HCT116 (cell line): Measurements from ENCODE around the gene CDK5RAP2. TPM values are rescaled to one million over a fixed set of nuclear protein-coding genes. Genes with fewer than 3 reads are reported as not detected.

Experiments
- ATAC-seq: fragments of 200-7000 bp; cut with Tn5 transposase; 2 replicates; pipeline ENCODE4 v1.9.1; 2020; ENCODE audit warnings: mild to moderate bottlenecking, moderate library complexity
- BruUV-seq: library from RNA; stranded (reverse); fragments of 400-500 nt; replicated peaks from 2 replicates; lab custom pipeline; 2021; lab: Mats Ljungman, UMichigan
- CTCF ChIA-PET: fragments of 300-600 bp; sonication (Branson Sonifier 250); formaldehyde crosslinking; loops from one replicate; lab custom pipeline; 2021; ENCODE audit warnings: antibody characterized with exemption; lab: Charles Lee
- POLR2A ChIA-PET: fragments of 300-600, 350-600 bp; sonication (Branson Sonifier 250); formaldehyde crosslinking; loops from one replicate; lab custom pipeline; 2021; ENCODE audit warnings: antibody characterized with exemption; lab: Charles Lee
- RAD21 ChIA-PET, 2 experiments: fragments of 300-600 bp; sonication (Branson Sonifier 250); formaldehyde crosslinking; loops; one replicate each; lab custom pipeline; 2023; ENCODE audit warnings: low total read pairs in 2 of 2; ENCODE audit not compliant: uncharacterized antibody in 2 of 2, unreplicated experiment in 2 of 2, low non-redundant PET in 1 of 2; lab: Charles Lee
- DNase-seq: peaks from one replicate; pipeline ENCODE4 v3.0.0-alpha.2; 2010; ENCODE audit warnings: low read depth, low spot score
- H2AFZ ChIP-seq: fragments of 200-600 bp; shearing (Covaris generic), sonication (generic); 2 replicates; pipeline ENCODE4 v1.6.1; 2017; ENCODE audit warnings: low read depth, mixed run types, mixed read lengths, antibody characterized with exemption, low read length; ENCODE audit not compliant: poor library complexity, severe bottlenecking
- H3K27ac ChIP-seq: 2 replicates; pipeline ENCODE4 v1.5.1; 2012; ENCODE audit warnings: low read depth, low read length
- H3K27me3 ChIP-seq: fragments of 200-600 bp; sonication (generic); 2 replicates; pipeline ENCODE4 v1.6.1; 2016; ENCODE audit warnings: mixed run types, low read length, mixed read lengths; ENCODE audit not compliant: insufficient read depth
- H3K36me3 ChIP-seq, 2 experiments: fragments of 200-500 bp in 1 of 2; fragments of 200-600 bp in 1 of 2; sonication (Bioruptor generic) in 1 of 2; sonication (generic) in 1 of 2; 2 replicates each; pipeline versions ENCODE4 v1.5.1 to v1.6.1; 2014 to 2016; ENCODE audit warnings: low read length in 2 of 2, inconsistent platforms in 1 of 2, mixed read lengths in 1 of 2, mixed run types in 1 of 2; ENCODE audit not compliant: insufficient read depth in 2 of 2, control insufficient read depth in 1 of 2
- H3K4me1 ChIP-seq, 2 experiments: fragments of 200-600 bp in 1 of 2; sonication (generic) in 1 of 2; 2 replicates each; pipeline versions ENCODE4 v1.5.1 to v1.6.1; 2012 to 2017; ENCODE audit warnings: low read length in 2 of 2, inconsistent platforms in 1 of 2, mild to moderate bottlenecking in 1 of 2, mixed read lengths in 1 of 2, mixed run types in 1 of 2, moderate library complexity in 1 of 2; ENCODE audit not compliant: insufficient read depth in 2 of 2, control insufficient read depth in 1 of 2
- H3K4me2 ChIP-seq: fragments of 200-600 bp; sonication (generic); 2 replicates; pipeline ENCODE4 v1.6.1; 2017; ENCODE audit warnings: mixed run types, low read length, mixed read lengths
- H3K4me3 ChIP-seq, 2 experiments: fragments of 200-600 bp in 1 of 2; sonication (generic) in 1 of 2; replicated peaks in 1 of 2; 2 replicates each; pipeline ENCODE4 v1.5.1; 2011 to 2016; ENCODE audit warnings: low read length in 2 of 2, control low read depth in 1 of 2, low read depth in 1 of 2, mild to moderate bottlenecking in 1 of 2, mixed read lengths in 1 of 2, mixed run types in 1 of 2
- H3K79me2 ChIP-seq: fragments of 200-600 bp; sonication (generic); 2 replicates; pipeline ENCODE4 v1.6.1; 2017; ENCODE audit warnings: mild to moderate bottlenecking, mixed run types, low read length, moderate library complexity, mixed read lengths; ENCODE audit not compliant: insufficient read depth
- H3K9ac ChIP-seq: fragments of 200-600 bp; sonication (generic); 2 replicates; pipeline ENCODE4 v1.6.1; 2016; ENCODE audit warnings: low read length, mixed read lengths
- H3K9me2 ChIP-seq: fragments of 200-600 bp; sonication (generic), shearing (Covaris generic); 2 replicates; pipeline ENCODE4 v1.6.1; 2017; ENCODE audit warnings: mixed run types, mild to moderate bottlenecking, moderate library complexity; ENCODE audit not compliant: insufficient read depth
- H3K9me3 ChIP-seq, 2 experiments: fragments of 200-500 bp in 1 of 2; fragments of 200-600 bp in 1 of 2; sonication (Bioruptor generic) in 1 of 2; sonication (generic) in 1 of 2; 2 replicates each; pipeline ENCODE4 v1.6.1; 2014 to 2017; ENCODE audit warnings: low read length in 2 of 2, mixed read lengths in 2 of 2, inconsistent platforms in 1 of 2, low read depth in 1 of 2, mild to moderate bottlenecking in 1 of 2, mixed run types in 1 of 2, moderate library complexity in 1 of 2; ENCODE audit not compliant: control insufficient read depth in 1 of 2, insufficient read depth in 1 of 2
- H4K20me1 ChIP-seq: fragments of 200-600 bp; sonication (generic), shearing (Covaris generic); 2 replicates; pipeline ENCODE4 v1.6.1; 2017; ENCODE audit warnings: mixed run types, mild to moderate bottlenecking, moderate library complexity; ENCODE audit not compliant: insufficient read depth
- CEBPB ChIP-seq: IDR thresholded peaks from 2 replicates; pipeline ENCODE4 v1.6.1; 2012; ENCODE audit warnings: low read depth
- EGR1 ChIP-seq: IDR thresholded peaks from 2 replicates; pipeline ENCODE4 v1.6.1; 2012; ENCODE audit warnings: low read depth
- ELF1 ChIP-seq: IDR thresholded peaks from 2 replicates; pipeline ENCODE4 v1.6.1; 2012; ENCODE audit warnings: low read depth, borderline replicate concordance
- SRF ChIP-seq: IDR thresholded peaks from 2 replicates; pipeline ENCODE4 v1.6.1; 2012; ENCODE audit warnings: low read depth
- intact Hi-C: fragments of 100-400 bp; cut with micrococcal nuclease; formaldehyde crosslinking; loops from 2 replicates; pipeline ENCODE4 v1.10.0; 2022
- total RNA-seq: library from RNA; stranded (reverse); gene quantifications from one replicate; pipeline ENCODE4 v1.2.1, GENCODE V29; 2021; ENCODE audit not compliant: unreplicated experiment
- TF ChIP-seq, protein P1 (sequence below): IDR thresholded peaks from 2 replicates; pipeline ENCODE4 v1.6.1; 2012

CDK5RAP2 gene
- total RNA-seq, 1 experiment from 2014 or later, result 56.2 TPM

DNA sequence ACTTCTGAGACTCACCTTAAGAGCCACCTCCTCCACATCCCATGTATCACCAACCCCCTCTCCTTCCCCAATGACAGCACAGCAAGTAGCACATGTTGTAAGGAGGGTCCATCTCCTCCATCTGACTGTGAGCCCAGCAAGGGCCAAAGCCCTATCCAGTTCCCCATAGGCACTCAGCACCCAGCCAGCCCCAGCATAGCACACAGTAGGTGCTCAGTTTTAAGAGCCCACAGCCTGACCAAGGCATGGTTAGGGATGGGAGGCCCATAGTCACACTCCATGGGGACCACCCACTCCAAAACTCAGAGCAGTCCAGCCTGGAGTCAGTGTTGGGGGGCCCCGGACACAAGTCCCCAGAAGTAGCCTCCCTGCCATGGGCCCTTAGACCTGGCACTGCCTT, 205.7 kb downstream of the CDK5RAP2 start:
- no peak overlapping the region for H3K4me2 ChIP-seq
- H4K20me1 ChIP-seq, result no peaks in the 10 kb centered on the region
- BruUV-seq, result no TSS peak
- intact Hi-C loops, result no loop called here
- H3K27ac ChIP-seq, result no peak overlapping the region
- no peak for ATAC-seq
- TF ChIP-seq CEBPB, result no peak
- TF ChIP-seq SRF, result no peak
- TF ChIP-seq EGR1, result no peak
- TF ChIP-seq, all 23 proteins: peak for 0
- H3K79me2 ChIP-seq, result no peaks in the 10 kb centered on the region
- no peak for DNase-seq
- no peaks in the 10 kb centered on the region for H3K27me3 ChIP-seq
- H3K9ac ChIP-seq, result no peak overlapping the region
- H2AFZ ChIP-seq, result no peak overlapping the region
- no peaks in the 10 kb centered on the region for H3K4me1 ChIP-seq
- H3K9me2 ChIP-seq, result no peaks in the 10 kb centered on the region
- POLR2A ChIA-PET, result no interaction called here
- RAD21 ChIA-PET, result no interaction called here
- H3K9me3 ChIP-seq, result no peaks in the 10 kb centered on the region
- CTCF ChIA-PET, result no interaction called here
- no peak overlapping the region for H3K4me3 ChIP-seq
- H3K36me3 ChIP-seq, result no peaks in the 10 kb centered on the region

DNA sequence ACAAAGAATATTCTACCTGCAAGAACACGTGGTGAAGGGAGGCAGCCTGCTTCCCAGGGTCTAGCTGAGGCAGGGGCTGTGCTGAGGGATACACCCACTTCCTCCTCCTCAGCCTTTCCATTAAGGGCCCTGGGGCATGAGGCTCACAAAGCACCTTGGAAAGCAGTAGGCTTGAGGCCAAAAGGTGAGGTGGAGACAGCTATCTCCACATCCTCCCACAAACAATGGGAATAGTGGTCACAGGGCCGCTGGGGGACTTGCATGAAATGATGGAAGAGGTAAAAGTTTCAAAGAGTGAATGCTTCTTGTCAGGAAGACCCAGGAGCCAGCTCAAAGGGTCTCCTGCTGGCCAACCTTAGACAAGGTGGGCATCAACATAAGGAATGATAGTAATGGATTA, 207.9 kb downstream of the CDK5RAP2 start:
- RAD21 ChIA-PET, result no interaction called here
- H3K9ac ChIP-seq, result no peak overlapping the region
- no peak for TF ChIP-seq ELF1
- TF ChIP-seq, protein P1, sequence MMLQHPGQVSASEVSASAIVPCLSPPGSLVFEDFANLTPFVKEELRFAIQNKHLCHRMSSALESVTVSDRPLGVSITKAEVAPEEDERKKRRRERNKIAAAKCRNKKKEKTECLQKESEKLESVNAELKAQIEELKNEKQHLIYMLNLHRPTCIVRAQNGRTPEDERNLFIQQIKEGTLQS, result no peak
- no peak for ATAC-seq
- H3K27me3 ChIP-seq, result no peaks in the 10 kb centered on the region
- no peaks in the 10 kb centered on the region for H3K79me2 ChIP-seq
- H3K36me3 ChIP-seq, result no peaks in the 10 kb centered on the region
- H3K4me3 ChIP-seq, result no peak overlapping the region
- intact Hi-C loops, result no loop called here
- POLR2A ChIA-PET, result no interaction called here
- no peak overlapping the region for H3K27ac ChIP-seq
- H3K4me2 ChIP-seq, result no peak overlapping the region
- H4K20me1 ChIP-seq, result no peaks in the 10 kb centered on the region
- H2AFZ ChIP-seq, result no peak overlapping the region
- no peak for DNase-seq
- H3K4me1 ChIP-seq, result peaks cover 0 to 1% of the 10 kb centered on the region in 2 experiments; a peak in 2 of 4 replicates
- CTCF ChIA-PET, result no interaction called here
- H3K9me2 ChIP-seq, result no peaks in the 10 kb centered on the region
- no peaks in the 10 kb centered on the region; a peak in 1 of 4 replicates for H3K9me3 ChIP-seq
- BruUV-seq, result no TSS peak
